GM21423 (cell line): ENCODE data around the gene GLYATL1.

ENCODE experiments used
- ATAC-seq: cut with Tn5 transposase; IDR thresholded peaks from one replicate; pipeline ENCODE4 v1.9.1; 2021; ENCODE audit warnings: mild to moderate bottlenecking, moderate library complexity; ENCODE audit not compliant: unreplicated experiment

Gene GLYATL1, protein sequence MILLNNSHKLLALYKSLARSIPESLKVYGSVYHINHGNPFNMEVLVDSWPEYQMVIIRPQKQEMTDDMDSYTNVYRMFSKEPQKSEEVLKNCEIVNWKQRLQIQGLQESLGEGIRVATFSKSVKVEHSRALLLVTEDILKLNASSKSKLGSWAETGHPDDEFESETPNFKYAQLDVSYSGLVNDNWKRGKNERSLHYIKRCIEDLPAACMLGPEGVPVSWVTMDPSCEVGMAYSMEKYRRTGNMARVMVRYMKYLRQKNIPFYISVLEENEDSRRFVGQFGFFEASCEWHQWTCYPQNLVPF

DNA sequence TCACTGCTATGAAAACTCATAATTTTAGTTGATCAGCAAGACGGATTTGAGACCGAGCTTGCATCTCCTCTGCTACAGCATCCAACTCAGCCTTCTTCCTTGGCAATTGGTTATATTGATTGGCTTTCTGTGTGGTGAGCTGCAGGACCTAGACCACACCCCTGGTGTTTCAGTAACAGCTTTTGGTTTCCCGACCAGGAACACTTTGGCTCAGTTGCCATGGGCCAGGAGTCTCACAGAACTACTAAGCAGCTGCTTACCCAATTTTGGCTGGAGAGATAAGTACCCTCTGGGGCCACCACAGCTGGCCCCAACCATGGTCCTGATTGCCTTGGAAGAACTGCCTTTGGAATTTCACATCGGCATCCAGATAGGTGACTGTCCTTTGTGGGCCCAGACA is at the start of gene GLYATL1:
TSS of gene GLYATL1 (plus strand) at position 212 of the 400 bp plus-strand sequence. CDS start 7,600 bp downstream, outside the sequence.
- ATAC-seq = no peak

DNA sequence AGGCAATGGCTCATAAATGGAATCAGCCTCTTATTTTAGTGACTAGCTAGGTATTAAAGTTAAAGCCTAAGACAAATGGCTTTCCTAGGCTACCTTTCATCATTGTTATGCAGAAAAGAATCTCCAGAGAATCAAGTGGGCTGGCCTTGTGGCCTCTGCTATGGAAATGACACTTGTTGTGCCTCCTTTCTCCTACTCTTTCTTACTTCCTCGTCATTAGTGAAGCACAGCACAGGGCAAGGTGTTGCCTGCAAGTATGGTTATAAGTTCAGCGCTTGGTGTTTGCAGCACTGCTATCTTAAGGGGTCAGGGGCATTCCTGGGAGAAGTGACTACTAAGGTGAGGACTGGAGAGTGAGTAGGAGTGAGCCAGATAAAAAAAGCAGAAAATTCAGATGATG is 45.4 kb upstream of the GLYATL1 start:
- ATAC-seq = no peak

DNA sequence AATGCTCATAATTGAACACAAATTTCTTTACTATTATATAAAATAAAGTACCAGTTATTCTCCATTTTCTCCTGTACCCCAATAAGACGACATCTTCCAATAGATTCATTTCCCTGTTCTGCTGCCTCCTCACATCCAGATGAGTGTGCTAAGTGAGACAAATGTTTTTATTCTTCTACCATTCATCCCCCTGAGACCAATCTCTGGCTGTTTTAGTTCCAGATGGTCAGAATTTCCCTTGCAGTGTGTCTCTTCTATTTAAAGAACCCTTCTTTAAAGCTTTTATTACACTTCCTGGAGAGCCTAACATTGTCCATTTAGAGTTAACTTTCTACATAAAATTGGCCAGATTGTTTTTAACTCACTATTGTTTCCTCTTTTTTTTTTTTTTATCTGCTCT is 41.2 kb upstream of the GLYATL1 start:
- no peak for ATAC-seq

DNA sequence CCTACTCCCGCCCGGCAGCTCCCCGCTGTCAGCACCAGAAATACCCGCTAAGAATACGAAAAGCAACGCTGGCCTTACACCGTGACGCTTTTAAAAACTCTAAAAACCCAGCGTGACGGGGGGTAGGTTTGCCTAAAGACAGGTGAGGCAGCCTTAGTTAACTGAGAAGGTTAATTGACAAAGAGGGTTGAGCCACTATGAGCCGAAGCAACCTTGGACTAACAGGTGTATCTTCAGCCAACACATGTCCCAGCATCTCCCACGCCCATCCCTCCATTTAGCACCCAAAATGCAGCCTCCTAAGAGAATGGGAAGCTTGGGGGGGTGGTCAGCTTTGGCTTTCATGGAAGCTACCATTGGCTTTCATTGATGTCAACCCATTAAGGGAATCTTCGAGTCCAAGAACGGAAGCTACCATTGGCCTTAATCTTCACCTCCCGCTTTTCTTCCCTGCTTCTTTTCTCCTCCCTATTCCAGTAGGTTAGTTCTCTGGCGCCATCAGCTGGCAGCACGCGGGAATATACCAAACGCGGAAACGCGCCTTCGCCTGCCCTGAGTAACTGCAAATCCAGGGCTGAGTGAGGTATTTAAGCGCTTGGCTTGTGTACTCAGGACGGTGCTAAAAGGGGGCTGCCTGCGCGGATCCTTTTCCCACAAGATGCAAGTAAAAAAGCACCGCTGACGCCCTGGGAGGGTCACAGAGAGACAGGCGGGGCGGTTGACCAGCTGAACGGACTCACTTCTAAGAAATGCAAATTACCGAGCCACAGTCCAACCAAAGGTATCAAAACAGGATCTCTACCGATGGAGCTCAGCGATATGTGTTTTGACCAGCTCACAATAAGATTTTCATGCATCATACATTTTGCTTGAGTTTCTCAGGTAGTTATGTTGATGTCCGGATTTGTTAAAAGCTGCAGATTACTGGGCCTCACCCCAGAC is 38.5 kb upstream of the GLYATL1 start:
- ATAC-seq = peak; percentile 52

DNA sequence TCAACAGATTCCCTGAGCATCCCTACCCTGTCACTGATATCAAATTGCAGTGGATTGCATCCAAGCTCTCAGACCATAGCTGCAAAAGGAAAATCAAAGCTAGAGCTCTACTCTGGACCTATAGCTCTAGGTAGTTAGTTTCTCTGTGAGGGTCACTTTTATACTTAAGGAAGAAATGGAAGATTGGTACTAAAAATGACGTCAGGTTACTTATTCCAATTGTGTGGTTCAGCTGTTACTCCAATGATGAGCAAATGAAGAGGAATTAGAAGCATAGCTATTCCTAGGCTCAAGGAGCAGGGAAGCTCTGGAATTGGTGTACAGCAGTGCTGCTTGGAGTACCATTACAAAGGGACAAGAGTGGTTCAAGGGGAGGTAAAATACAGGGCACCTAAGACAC is 36.4 kb upstream of the GLYATL1 start:
- no peak for ATAC-seq

DNA sequence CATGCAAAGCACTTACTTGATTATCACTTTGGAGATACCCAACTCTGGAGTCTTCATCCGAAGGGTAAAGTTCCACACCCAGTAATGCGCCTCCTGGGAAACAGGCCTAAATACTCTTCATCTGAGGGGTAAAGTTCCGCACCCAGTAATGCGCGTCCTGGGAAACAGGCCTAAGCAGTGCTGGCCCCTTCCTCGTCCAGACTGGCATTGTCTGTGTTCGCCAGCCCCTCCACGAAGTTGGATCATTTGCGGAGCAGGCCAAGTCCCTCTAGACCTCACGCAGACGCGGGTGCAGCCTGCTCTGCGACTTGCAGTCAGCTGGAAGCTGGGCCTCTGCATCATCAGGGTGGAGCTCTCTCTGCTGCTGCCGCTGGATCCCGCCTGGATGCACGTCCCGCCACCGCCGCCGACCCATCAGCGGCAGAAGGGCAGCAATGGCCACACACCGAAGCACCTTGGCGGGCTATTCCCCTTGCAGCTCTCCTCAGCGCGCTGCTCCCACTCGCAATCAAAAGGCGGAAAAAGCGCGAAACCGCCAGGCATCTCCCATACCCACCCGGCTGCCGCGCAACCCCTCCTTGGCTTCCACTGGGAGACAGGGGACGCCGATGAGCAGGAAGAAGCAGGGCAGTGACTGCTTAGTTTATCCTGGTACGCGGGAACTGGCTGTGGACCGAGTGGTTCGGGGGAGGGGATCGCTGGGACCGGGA is 34.1 kb upstream of the GLYATL1 start:
- ATAC-seq = no peak

DNA sequence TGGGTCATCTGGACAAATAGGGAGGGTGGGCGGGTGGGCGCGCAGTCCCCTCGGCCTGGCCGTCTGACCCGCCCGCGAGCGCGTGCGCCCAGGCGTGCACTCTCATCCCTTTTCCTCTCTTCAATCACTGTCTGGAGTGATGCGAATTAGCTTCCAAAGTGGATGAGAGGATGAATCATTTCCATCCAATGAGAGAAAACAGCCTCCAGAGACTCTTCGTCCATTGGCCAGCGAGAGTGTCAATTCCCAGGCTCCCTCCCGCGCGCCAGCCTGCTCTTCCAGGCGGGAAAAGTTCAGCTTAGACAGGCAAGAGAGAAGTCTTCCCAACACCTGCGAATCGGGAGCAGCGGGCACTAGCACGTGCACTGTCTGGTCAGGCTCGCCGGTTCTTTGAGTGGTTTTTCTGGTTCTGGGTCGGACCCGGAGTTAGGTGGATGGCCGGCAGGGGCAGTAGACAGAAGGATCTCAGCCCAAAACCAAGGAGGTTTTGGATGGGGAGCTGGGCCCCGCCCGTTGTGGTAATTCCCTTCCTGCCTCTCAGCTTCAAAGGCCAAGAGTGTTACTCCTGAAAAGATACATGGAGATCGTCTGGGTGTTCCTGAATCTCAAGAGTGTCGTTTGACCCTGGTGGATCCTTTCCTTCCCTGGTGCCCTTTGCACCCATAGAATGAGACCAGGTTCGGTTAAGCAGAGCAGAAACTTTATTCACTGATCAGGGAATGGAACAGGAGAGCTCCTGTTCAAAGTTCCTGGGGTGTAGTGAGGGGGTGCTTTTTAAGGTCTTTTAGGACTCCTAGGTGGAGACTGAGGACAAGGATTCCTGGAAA is 33.4 kb upstream of the GLYATL1 start:
- no peak for ATAC-seq

DNA sequence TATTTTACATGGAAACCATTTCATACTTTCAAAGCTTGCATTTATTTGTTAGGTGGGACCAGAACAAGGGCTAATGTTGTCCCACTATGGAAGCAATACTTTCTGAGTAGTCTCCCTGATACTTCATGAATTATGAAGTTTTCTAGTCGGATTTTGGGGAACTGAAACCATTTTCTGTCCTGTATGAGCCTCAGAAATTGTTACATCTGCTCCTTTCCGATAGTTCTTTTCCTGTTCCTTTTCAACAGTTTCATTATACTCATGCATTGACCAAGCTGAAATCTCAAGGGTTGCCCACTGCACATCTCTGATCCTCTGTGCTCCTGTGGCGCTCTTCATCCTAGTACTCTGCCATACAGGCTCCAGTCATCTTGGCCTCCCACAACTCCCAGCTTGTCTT is 31.5 kb upstream of the GLYATL1 start:
- ATAC-seq = no peak

DNA sequence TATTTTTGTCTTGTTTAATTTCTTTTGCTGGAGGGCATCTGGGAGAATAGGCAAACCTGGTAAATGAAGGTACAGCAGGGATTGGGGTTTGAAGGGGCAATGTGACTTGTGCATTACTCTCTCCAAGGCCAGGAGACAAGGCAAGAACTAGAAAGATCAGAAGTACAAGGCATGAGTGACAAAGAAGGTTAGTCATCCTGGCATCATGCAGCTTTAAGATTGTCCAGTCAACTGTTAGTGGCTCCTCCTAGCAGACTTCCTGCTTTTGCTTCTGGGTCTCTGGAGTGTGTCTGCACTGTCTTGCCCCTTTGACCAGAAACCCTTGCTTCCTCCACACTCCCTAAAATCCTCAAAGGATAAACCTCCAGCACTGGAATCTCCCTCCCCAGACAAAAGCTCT is 27.2 kb upstream of the GLYATL1 start:
- ATAC-seq = no peak

DNA sequence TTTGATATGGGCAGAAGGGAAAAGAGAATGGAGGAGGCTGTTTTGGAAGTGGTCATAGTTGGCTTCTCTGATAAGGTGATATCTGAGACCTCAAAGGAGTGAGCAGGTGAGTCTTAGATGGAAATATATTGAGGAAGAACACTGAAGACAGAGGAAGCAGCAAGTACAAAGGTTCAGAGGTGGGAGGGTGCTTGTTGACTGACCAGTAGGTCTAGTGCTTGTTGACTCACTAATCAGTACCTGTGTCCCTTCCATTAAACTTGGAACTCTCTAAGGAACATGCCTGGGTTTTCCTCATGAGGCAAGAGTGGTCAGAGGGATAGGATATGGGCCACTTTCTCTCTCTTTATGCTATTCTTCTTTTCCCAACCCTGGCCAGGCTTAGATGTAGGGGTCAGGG is 25.6 kb upstream of the GLYATL1 start:
- no peak for ATAC-seq

DNA sequence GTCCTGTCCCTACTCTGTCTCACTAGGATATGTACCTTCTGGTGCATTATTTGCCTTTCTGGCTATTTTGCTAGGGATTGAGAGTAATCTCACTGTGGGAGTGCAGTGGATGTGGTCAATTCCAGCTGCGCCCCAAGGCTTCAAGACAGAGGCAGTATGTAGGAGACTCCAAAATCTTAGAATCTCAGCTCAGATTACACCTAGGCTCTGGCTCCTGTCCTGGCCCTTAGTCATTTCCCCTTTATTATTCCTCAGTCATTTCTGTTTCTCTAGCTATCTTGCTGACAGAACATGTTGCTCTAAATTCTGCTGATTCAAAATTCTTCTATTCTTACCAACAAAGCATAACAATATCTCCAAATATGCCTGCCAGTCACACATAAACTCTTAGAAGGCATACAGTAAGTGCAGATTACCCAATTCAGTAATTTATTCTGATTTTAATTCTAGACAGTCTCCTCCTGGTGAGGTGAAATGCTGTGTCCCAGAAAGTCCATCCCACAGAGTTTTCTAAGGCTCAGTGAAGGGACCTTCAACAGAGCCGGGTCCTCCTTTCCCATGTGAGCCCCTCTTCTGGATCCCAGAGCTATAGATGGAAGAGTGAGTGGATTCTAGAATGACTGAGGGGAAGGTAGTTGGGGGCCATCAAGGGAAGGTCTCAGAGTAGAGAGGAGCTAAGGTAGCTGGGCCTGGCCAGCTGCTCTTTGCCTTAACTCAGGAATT is 24.3 kb upstream of the GLYATL1 start:
- ATAC-seq = no peak

DNA sequence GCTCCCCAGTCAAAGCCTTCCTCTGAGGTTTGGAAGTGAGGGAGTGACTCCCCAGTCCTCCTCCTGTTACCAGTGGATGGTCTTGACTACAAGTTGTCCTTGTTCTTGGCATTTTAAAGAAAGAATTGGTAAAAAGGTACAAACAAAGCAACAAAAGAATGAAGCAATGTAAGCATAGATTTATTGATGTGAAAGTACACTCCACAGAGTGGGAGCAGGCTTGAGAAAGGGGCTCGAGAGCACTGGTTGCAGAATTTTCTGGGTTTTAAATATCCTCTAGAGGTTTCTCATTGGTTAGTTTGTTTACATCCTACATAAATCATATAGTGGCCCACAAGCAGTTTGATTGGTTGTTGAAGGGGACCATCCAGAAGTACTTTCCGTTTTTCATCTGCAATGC is 22.7 kb upstream of the GLYATL1 start:
- ATAC-seq = no peak

DNA sequence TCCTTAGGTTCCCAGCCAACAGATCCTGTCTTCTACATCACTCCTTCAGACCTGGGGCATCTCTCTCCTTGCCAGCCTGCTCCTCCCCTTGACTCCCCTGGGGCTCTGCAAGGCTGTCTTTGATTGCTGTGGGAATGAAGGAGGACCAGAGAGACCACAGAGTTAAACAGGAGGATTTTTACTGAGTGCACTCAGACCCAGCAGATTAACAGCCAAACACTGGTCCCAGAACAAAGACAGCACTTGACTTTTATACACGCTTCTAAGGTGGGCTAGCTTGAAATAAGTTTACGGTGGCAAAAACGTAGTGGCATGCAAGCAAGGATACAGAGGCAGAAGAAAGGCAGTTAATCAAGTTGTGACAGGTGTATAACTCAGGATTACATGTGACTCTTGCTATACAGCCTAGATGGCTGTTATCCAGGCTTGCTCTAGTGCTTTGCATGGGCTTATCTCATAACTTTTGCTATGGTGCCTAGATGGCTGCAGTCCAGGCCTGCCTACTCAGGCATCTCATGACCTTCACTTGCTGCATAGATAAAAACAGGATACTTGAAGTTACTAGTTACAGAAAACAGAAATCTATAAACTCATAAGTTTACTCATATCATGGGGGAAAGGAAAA is 22.0 kb upstream of the GLYATL1 start:
- ATAC-seq = no peak

DNA sequence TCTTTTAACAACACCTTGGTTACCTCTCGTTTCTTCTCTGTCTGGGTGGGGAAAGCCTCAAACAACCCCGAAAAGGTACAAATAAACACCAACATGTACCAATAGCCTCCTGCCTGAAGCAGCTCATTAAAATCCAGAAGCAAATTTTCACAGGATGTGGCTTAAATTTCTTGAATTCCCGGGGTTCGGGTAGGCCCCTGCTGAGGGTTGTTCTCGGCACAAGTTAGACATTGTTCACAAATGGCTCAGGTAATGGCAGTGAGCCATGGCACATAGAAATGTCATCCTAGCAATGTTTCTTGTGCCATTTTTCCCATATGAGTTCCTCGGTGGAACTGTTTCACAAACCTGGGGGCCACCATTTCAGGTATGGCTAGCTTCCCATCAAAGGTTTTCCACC is 19.7 kb upstream of the GLYATL1 start:
- ATAC-seq = no peak

DNA sequence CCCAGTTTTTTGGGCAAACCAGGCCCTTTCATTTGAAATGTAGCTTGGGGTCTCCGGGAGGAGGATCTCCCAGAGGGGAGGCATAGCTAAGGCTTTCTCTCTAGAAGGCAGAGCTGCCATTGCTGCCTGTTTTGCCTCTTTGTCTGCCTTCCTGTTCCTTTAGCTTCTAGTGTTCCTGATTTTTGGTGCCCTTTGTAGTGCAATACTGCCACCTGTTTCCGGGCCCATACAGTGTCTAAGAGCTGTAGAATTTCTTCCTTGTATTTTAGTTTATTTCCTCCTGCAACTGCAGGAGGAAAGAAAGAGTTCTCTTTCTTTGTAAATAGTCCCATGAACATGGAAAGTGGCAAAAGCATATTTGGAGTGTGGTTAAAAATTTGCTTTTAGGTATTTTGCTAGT is 19.3 kb upstream of the GLYATL1 start:
- ATAC-seq = no peak

DNA sequence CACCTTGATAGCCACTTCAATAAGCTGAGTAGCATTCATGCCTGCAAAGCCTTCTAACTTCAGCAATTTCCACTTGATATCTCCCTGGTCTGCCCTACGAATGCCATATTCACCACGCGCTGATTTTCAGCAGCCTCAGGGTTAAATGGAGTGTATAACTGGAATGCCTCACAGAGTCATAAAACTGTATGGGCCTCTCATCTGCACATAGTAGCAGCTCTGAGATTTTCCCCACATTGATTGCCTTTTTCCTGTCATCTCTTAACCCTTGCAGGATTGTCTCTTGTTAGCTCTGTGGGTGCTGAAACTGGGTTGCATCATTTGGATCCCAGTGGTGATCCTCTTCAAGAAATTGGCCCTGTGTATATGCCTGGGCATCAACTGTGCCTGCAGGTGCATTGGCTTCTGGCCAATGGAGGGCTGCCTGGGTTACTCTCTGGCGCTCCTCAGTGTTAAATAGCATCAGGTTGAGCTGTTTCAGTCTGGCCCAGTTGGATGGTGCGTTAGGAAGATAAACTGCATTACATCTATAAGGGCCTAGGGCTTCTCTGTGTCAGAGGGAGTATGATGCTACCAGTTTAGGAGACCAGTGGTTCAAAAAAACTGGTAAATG is 17.4 kb upstream of the GLYATL1 start:
- no peak for ATAC-seq

DNA sequence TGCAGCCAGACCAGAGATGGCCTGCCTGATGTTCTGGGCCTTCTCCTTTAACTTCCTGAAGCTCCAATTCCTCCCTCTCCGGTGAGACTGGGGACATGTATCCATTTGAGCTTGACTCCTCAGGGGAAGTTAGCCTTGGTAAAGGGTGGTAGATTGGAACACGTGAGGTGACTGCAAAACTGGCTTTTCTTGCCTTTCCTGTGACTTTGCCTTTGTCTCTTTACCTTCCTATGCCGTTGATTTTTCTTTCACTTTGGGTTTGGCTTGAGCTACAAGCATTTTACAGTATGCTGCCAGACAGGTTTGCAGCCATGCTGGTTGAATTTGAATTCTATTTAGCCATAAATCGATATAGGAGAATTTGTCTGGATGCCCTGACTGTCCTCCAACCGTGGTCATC is 16.8 kb upstream of the GLYATL1 start:
- no peak for ATAC-seq

DNA sequence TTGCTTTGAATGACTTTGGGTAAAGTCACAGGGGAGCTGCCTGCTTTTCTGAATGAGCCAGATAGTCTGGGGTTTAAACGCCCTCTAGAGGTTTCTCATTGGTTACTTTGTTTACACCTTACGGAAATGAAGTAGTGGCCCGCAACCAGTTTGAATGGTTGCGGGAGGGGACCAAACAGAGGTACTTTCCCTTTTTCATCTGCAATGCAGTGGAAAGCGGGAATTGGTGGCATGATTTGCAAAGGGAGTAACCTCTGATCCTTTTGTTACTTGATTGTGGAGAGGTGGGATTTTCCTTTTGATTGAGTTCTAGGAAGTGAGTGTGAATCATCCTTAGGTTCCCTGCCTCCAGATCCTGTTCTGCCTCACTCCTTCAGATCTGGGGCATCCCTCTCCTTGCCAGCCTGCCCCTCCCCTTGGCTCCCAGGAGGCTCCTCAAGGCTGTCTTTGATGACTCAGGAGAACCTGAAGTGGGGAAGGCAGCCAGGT is 15.9 kb upstream of the GLYATL1 start:
- ATAC-seq = peak; percentile 82

DNA sequence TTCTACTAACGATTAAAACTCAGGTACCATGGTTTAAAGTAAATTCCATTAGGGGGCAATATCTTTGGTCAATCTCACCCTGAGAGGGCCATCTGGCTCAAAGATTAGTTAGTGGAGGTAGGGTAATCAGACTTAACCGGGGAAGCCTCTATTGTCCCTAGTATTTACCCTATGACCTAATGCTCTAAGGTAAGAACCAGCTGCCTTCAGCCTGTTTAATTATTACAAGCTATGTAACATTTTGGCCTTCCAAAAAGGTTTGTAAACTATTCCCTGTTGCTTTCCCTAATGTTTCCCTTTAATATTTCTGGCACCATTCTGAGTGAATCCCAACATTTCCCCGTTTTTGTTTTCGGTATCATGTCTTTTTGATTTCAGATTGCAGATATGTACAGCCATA is 15.1 kb upstream of the GLYATL1 start:
- no peak for ATAC-seq
